ENCODE data around the gene SLC30A4.

Gene SLC30A4

GRCh38 chr15:45544266-45545023 is 21.9 kb upstream of the SLC30A4 start:
- Histone ChIP-seq H2BK120ac (ENCODE audit: low read depth, low read length) (no peak overlapping the region), H2AK5ac (ENCODE audit: low read length, severe bottlenecking) (no peak overlapping the region), H3K14ac (ENCODE audit: low read length in 2 of 2) (no peak overlapping the region), H4K8ac (ENCODE audit: low read length) (no peak overlapping the region), H3K36me3 (ENCODE audit: control insufficient read depth in 1 of 2, insufficient read depth in 2 of 2, low read depth in 1 of 2, low read length in 2 of 2) (no peaks in the 10 kb centered on the region), H4K91ac (ENCODE audit: low read length) (no peak overlapping the region), H3K4me1 (ENCODE audit: control insufficient read depth, insufficient read depth, low read depth, low read length) (peaks cover under 1% of the 10 kb centered on the region), H2AFZ (ENCODE audit: low read depth, low read length) (no peak overlapping the region), H3K79me1 (replicated peaks; ENCODE audit: low read length, poor library complexity, severe bottlenecking) (no peaks in the 10 kb centered on the region), H3K18ac (ENCODE audit: low read depth in 1 of 2, low read length in 2 of 2) (no peak overlapping the region), H3K27ac (ENCODE audit: low read length, poor library complexity, severe bottlenecking) (no peak overlapping the region), H3K23ac (ENCODE audit: low read length in 2 of 2) (no peak overlapping the region), H3K4me2 (ENCODE audit: low read length, poor library complexity, severe bottlenecking) (no peak overlapping the region), H3K4me3 (ENCODE audit: insufficient read depth in 1 of 2, low read depth in 1 of 2, low read length in 2 of 2) (no peak overlapping the region), H2BK5ac (ENCODE audit: low read depth, low read length, poor library complexity, severe bottlenecking) (no peak overlapping the region), H3K27me3 (ENCODE audit: control insufficient read depth in 1 of 2, insufficient read depth in 1 of 2, low read length in 2 of 2) (peaks cover 0 to 11% of the 10 kb centered on the region in 2 experiments), H2BK15ac (ENCODE audit: low read depth, poor library complexity, severe bottlenecking) (no peak overlapping the region), H2BK12ac (ENCODE audit: low read length in 2 of 2) (no peak overlapping the region), H3K9ac (ENCODE audit: low read length) (no peak overlapping the region), H3K4ac (ENCODE audit: low read depth in 1 of 2, low read length in 2 of 2) (no peak overlapping the region), H3K9me3 (ENCODE audit: control insufficient read depth, low read length) (no peaks in the 10 kb centered on the region)
- no peak for DNase-seq
- WGBS: 80% methylated on average over 4 of the region's 4 CpGs

GRCh38 chr15:45543051-45543450 is 20.5 kb upstream of the SLC30A4 start:
- Histone ChIP-seq H4K91ac (ENCODE audit: low read length) (no peak overlapping the region), H3K4me3 (ENCODE audit: insufficient read depth in 1 of 2, low read depth in 1 of 2, low read length in 2 of 2) (no peak overlapping the region), H3K27me3 (ENCODE audit: control insufficient read depth in 1 of 2, insufficient read depth in 1 of 2, low read length in 2 of 2) (peaks cover 0 to 5% of the 10 kb centered on the region in 2 experiments), H3K9me3 (ENCODE audit: control insufficient read depth, low read length) (no peaks in the 10 kb centered on the region), H3K27ac (ENCODE audit: low read length, poor library complexity, severe bottlenecking) (no peak overlapping the region), H2AK5ac (ENCODE audit: low read length, severe bottlenecking) (no peak overlapping the region), H3K36me3 (ENCODE audit: control insufficient read depth in 1 of 2, insufficient read depth in 2 of 2, low read depth in 1 of 2, low read length in 2 of 2) (no peaks in the 10 kb centered on the region), H2BK15ac (ENCODE audit: low read depth, poor library complexity, severe bottlenecking) (no peak overlapping the region), H3K18ac (ENCODE audit: low read depth in 1 of 2, low read length in 2 of 2) (no peak overlapping the region), H4K8ac (ENCODE audit: low read length) (no peak overlapping the region), H3K9ac (ENCODE audit: low read length) (no peak overlapping the region), H3K79me1 (replicated peaks; ENCODE audit: low read length, poor library complexity, severe bottlenecking) (no peaks in the 10 kb centered on the region), H3K4ac (ENCODE audit: low read depth in 1 of 2, low read length in 2 of 2) (no peak overlapping the region), H3K4me2 (ENCODE audit: low read length, poor library complexity, severe bottlenecking) (no peak overlapping the region), H2BK120ac (ENCODE audit: low read depth, low read length) (no peak overlapping the region), H3K4me1 (ENCODE audit: control insufficient read depth, insufficient read depth, low read depth, low read length) (no peaks in the 10 kb centered on the region), H2AFZ (ENCODE audit: low read depth, low read length) (no peak overlapping the region), H2BK12ac (ENCODE audit: low read length in 2 of 2) (no peak overlapping the region), H3K23ac (ENCODE audit: low read length in 2 of 2) (no peak overlapping the region), H2BK5ac (ENCODE audit: low read depth, low read length, poor library complexity, severe bottlenecking) (no peak overlapping the region), H3K14ac (ENCODE audit: low read length in 2 of 2) (no peak overlapping the region)
- no peak for DNase-seq
- WGBS: 80% methylated on average over 2 of the region's 3 CpGs

- Histone ChIP-seq H2BK5ac (ENCODE audit: low read depth, low read length, poor library complexity, severe bottlenecking) (no peak overlapping the region), H2BK120ac (ENCODE audit: low read depth, low read length) (no peak overlapping the region), H3K4me2 (ENCODE audit: low read length, poor library complexity, severe bottlenecking) (no peak overlapping the region), H3K27ac (ENCODE audit: low read length, poor library complexity, severe bottlenecking) (no peak overlapping the region), H4K8ac (ENCODE audit: low read length) (no peak overlapping the region), H3K23ac (ENCODE audit: low read length in 2 of 2) (no peak overlapping the region), H2AFZ (ENCODE audit: low read depth, low read length) (no peak overlapping the region), H3K14ac (ENCODE audit: low read length in 2 of 2) (no peak overlapping the region), H3K4me3 (ENCODE audit: insufficient read depth in 1 of 2, low read depth in 1 of 2, low read length in 2 of 2) (no peak overlapping the region), H3K9ac (ENCODE audit: low read length) (no peak overlapping the region), H2BK12ac (ENCODE audit: low read length in 2 of 2) (no peak overlapping the region), H3K18ac (ENCODE audit: low read depth in 1 of 2, low read length in 2 of 2) (no peak overlapping the region), H3K79me1 (replicated peaks; ENCODE audit: low read length, poor library complexity, severe bottlenecking) (no peaks in the 10 kb centered on the region), H3K27me3 (ENCODE audit: control insufficient read depth in 1 of 2, insufficient read depth in 1 of 2, low read length in 2 of 2) (no peaks in the 10 kb centered on the region), H3K4ac (ENCODE audit: low read depth in 1 of 2, low read length in 2 of 2) (no peak overlapping the region), H2BK15ac (ENCODE audit: low read depth, poor library complexity, severe bottlenecking) (no peak overlapping the region), H3K36me3 (ENCODE audit: control insufficient read depth in 1 of 2, insufficient read depth in 2 of 2, low read depth in 1 of 2, low read length in 2 of 2) (no peaks in the 10 kb centered on the region), H3K4me1 (ENCODE audit: control insufficient read depth, insufficient read depth, low read depth, low read length) (no peaks in the 10 kb centered on the region), H3K9me3 (ENCODE audit: control insufficient read depth, low read length) (no peaks in the 10 kb centered on the region), H2AK5ac (ENCODE audit: low read length, severe bottlenecking) (no peak overlapping the region), H4K91ac (ENCODE audit: low read length) (no peak overlapping the region)
- WGBS: no CpG with 5 or more reads among the region's 1 CpG
- DNase-seq: no peak
Observed at GRCh38 chr15:45540531-45540930, 18.0 kb upstream of the SLC30A4 start.

- Histone ChIP-seq H2BK12ac (ENCODE audit: low read length in 2 of 2) (no peak overlapping the region), H2BK120ac (ENCODE audit: low read depth, low read length) (no peak overlapping the region), H3K4me2 (ENCODE audit: low read length, poor library complexity, severe bottlenecking) (no peak overlapping the region), H3K4me3 (ENCODE audit: insufficient read depth in 1 of 2, low read depth in 1 of 2, low read length in 2 of 2) (no peak overlapping the region), H4K8ac (ENCODE audit: low read length) (no peak overlapping the region), H3K4me1 (ENCODE audit: control insufficient read depth, insufficient read depth, low read depth, low read length) (no peaks in the 10 kb centered on the region), H2AK5ac (ENCODE audit: low read length, severe bottlenecking) (no peak overlapping the region), H3K9ac (ENCODE audit: low read length) (no peak overlapping the region), H3K36me3 (ENCODE audit: control insufficient read depth in 1 of 2, insufficient read depth in 2 of 2, low read depth in 1 of 2, low read length in 2 of 2) (no peaks in the 10 kb centered on the region), H3K18ac (ENCODE audit: low read depth in 1 of 2, low read length in 2 of 2) (no peak overlapping the region), H3K79me1 (replicated peaks; ENCODE audit: low read length, poor library complexity, severe bottlenecking) (no peaks in the 10 kb centered on the region), H3K4ac (ENCODE audit: low read depth in 1 of 2, low read length in 2 of 2) (no peak overlapping the region), H3K27me3 (ENCODE audit: control insufficient read depth in 1 of 2, insufficient read depth in 1 of 2, low read length in 2 of 2) (no peaks in the 10 kb centered on the region), H4K91ac (ENCODE audit: low read length) (no peak overlapping the region), H3K23ac (ENCODE audit: low read length in 2 of 2) (no peak overlapping the region), H3K14ac (ENCODE audit: low read length in 2 of 2) (no peak overlapping the region), H3K27ac (ENCODE audit: low read length, poor library complexity, severe bottlenecking) (no peak overlapping the region), H2AFZ (ENCODE audit: low read depth, low read length) (no peak overlapping the region), H3K9me3 (ENCODE audit: control insufficient read depth, low read length) (no peaks in the 10 kb centered on the region), H2BK15ac (ENCODE audit: low read depth, poor library complexity, severe bottlenecking) (no peak overlapping the region), H2BK5ac (ENCODE audit: low read depth, low read length, poor library complexity, severe bottlenecking) (no peak overlapping the region)
- DNase-seq: no peak
- WGBS: 96% methylated on average over 2 of the region's 3 CpGs
Observed at GRCh38 chr15:45539680-45540079, 17.1 kb upstream of the SLC30A4 start.
